GM19463 (cell line): ENCODE measurements around the gene STYXL1.

Source experiments
- ATAC-seq: cut with Tn5 transposase; IDR thresholded peaks from one replicate; pipeline ENCODE4 v1.9.1; 2021; ENCODE audit warnings: mild to moderate bottlenecking, moderate library complexity; ENCODE audit not compliant: unreplicated experiment

Gene STYXL1

GRCh38 chr7:75981453-75982305, 66.1 kb downstream of the STYXL1 start:
- no peak for ATAC-seq

GRCh38 chr7:75981203-75981452, 66.7 kb downstream of the STYXL1 start:
- ATAC-seq: no peak

- no peak for ATAC-seq
Measured at GRCh38 chr7:75980430-75981202, 67.2 kb downstream of the STYXL1 start.

GRCh38 chr7:75979759-75980429, 67.9 kb downstream of the STYXL1 start:
- no peak for ATAC-seq

- ATAC-seq: no peak
Measured at GRCh38 chr7:75977743-75978142, 70.1 kb downstream of the STYXL1 start.

- ATAC-seq: no peak
Measured at GRCh38 chr7:75971961-75972763, 75.6 kb downstream of the STYXL1 start.

- no peak for ATAC-seq
Measured at GRCh38 chr7:75971309-75971960, 76.4 kb downstream of the STYXL1 start.

GRCh38 chr7:75969704-75970498, 77.9 kb downstream of the STYXL1 start:
- no peak for ATAC-seq

GRCh38 chr7:75969182-75969581, 78.6 kb downstream of the STYXL1 start:
- ATAC-seq: no peak

GRCh38 chr7:75968561-75969001, 79.2 kb downstream of the STYXL1 start:
- ATAC-seq: no peak

- no peak for ATAC-seq
Measured at GRCh38 chr7:75968012-75968411, 79.8 kb downstream of the STYXL1 start.

GRCh38 chr7:75967487-75967997, 80.3 kb downstream of the STYXL1 start:
- no peak for ATAC-seq

GRCh38 chr7:75967055-75967454, 80.7 kb downstream of the STYXL1 start:
- ATAC-seq: no peak

GRCh38 chr7:75966190-75966961, 81.4 kb downstream of the STYXL1 start:
- ATAC-seq: no peak

GRCh38 chr7:75965617-75966016, 82.2 kb downstream of the STYXL1 start:
- no peak for ATAC-seq

- ATAC-seq: no peak
Measured at GRCh38 chr7:75963381-75963995, 84.3 kb downstream of the STYXL1 start.

- ATAC-seq: no peak
Measured at GRCh38 chr7:75962607-75963380, 85.0 kb downstream of the STYXL1 start.
